DMS79 treated with DMSO at 0.1 percent for 48 hours (cell line): ENCODE data around the gene GALNT2.
A peak's percentile ranks its signal among the peaks of the same experiment; 100 is the strongest.

ENCODE experiments used
- DNase-seq: peaks from one replicate; lab custom pipeline; 2025; lab: John Stamatoyannopoulos, UW

Gene GALNT2

DNA sequence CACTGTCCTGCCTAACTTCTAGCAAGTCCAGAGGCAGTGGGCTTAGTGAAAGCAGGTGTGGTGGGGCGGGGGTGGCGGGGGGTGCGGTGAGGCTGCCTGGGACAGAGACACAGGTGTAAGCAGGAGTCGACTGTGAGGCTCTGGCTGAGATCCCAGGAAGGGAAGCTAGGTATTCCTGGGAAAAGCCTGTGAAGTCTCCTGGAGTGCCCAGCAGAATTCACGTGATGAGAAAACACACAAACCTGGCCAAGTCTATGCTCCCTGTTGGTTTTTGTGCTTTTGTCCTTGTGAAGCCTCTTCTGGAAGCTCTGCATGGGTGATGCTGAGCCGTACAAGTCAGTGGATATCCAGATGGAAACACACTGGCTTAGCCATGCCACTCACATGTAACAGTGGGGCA lies 5.3 kb downstream of the GALNT2 start:
- no peak for DNase-seq

DNA sequence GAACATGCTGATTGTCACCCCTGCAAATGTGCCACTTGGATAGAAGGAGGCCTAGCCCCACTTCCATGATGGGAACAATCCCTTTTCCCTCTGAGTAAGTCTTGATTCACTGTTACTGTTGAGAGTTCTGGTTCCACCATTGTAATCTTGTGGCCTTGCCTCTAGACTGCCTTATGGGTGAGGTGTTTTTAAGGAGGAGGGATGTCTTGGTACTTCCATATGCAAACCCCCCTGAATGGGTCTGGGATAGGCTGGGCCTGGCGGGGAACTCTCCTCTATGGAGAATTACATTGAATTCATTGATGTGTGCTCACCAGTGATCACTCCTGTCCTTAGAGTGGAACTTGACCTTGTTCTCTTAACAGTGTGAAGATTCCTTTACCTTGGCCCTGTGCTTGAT lies 5.8 kb downstream of the GALNT2 start:
- DNase-seq = no peak

DNA sequence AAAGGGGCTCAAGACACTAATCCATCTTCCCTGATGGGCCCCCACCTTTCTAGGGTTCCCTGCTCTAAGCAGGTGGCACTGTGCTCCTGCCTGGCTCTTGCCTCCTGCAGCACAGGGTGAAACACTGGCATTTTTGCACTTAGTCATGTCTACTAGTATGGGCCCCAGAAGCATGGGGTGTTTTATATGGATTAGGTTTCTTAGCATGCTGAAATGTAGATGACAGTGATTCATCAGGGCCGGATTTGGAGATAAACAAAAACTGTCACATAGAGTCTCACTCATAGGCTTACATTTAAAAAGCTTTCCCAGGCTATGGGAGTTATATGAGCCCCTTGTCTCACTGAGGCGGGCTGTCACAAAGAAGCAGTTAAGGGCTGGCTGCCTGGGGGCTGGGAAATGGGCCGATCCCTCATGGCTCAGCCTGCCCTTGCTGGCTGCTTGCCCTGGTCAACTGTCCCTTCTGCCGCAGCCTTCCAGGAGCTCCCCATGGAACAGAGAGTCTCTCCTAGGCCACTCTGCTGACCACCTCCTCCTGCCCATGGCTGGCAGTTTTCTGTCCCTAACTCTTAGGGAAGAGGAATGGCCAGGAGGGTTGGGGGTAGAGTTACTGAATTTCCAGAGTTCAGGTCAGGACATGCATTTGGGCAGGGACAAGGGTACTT lies 6.5 kb downstream of the GALNT2 start:
- no peak for DNase-seq

DNA sequence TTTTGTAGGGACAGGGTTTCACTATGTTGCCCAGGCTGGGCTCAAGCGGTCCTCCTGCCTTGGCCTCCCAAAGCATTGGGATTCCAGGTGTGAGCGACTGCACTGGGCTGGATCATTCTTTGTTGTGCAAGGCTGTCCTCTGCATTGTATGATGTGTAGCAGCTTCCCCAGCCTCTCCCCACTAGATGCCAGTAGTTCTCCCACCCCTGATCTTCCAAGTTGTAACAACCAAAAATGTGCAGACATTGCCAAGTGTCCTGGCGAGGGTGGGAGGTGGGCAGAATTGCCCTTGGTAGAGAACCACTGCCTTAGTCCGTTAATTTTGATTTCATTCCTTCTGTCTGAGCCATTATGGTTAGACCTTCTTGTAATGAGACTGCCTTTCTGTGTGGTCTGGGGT lies 7.2 kb downstream of the GALNT2 start:
- no peak for DNase-seq

DNA sequence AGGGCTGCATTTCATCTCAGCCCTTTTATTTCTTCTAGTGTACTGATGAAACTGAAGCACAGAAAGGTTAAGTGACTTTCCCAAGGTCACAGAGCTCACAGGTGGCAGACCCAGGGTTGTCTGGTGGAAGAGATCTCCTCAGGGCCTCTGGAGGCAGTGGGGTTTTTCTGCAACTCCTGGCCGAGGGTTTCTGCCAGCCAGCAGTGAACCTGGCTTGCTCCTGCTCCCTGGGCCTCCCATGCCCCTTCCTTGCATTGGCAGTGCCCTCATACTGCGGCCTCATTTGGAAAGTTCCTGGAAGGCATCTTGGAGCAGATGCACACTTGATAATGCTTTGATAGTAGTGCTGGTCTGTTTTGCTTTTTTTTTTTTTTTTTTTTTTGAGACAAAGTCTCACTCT lies 7.7 kb downstream of the GALNT2 start:
- no peak for DNase-seq

DNA sequence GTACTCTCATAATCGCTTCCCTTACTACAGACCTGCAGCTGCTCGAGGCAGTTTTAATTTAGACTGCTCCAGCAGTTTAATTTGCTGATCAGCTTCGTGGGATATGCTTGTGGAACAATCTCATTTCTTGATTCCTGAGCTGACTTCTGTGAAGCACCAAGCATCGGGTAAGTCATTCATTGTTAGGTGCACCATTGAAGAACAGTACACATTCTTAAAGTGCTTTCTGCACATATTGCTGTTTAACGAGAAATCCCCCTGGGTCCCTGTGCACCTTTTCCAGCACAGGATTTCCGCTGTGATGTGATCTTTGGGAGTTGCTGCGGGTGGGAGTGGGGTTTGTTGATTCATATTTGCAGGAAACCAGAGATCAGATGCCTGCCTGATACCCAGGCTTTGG lies 9.1 kb downstream of the GALNT2 start:
- peak; percentile 4 for DNase-seq

DNA sequence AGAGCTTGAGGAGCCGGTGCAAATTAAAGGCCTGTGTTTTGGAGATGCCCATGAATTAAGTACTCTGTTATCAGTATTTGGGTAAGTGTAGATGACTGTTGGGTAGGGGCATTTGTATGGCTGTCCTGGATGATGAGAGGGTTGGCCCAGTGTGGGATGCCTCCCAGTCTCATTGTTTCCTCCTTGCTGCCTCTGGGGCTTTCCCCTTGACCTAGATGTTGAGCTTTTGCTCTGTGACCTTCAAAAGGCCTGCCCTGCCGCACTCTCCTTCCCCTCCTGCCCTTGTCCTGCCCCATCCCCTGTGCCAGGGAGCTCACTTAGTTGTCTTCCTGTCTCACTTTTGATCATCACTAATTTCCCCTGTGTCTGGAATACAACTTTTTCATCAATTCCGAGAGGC lies 10.0 kb downstream of the GALNT2 start:
- DNase-seq = no peak

DNA sequence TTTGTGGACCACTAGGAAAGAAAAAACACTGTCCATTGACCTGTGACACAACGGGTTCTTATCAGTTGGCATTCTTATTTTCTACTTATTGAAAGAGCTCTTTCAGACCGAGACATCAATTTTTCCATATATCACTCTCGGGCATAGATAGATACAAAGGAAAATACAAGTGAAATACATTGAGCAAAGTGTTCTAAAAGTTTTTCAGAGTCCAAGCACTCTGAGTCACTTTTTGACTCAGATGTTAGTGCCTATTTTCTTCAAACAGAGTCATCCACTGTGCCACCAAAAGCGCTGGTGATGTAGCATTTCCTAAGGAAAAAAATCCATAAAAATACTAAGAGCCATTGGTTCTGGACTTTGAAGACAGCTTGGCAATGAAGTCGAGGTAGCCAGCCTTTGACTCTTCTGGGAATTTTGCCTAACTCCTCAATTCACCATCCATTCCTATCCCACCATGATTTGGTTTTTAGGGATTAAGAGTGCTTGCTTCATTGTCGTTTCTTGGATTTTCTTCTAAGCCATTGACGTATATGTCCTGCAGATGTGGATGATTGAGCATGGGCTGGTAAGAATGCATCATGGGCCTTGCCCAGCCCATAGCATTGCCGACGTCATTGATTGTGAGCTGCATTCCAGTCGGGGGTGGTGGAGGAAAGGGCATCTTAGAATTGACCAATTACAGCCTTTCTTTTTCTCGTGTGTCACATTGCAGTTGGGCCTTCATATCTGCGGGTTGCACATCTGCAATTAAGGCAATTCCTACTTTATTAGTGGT lies 10.6 kb downstream of the GALNT2 start:
- DNase-seq = no peak

DNA sequence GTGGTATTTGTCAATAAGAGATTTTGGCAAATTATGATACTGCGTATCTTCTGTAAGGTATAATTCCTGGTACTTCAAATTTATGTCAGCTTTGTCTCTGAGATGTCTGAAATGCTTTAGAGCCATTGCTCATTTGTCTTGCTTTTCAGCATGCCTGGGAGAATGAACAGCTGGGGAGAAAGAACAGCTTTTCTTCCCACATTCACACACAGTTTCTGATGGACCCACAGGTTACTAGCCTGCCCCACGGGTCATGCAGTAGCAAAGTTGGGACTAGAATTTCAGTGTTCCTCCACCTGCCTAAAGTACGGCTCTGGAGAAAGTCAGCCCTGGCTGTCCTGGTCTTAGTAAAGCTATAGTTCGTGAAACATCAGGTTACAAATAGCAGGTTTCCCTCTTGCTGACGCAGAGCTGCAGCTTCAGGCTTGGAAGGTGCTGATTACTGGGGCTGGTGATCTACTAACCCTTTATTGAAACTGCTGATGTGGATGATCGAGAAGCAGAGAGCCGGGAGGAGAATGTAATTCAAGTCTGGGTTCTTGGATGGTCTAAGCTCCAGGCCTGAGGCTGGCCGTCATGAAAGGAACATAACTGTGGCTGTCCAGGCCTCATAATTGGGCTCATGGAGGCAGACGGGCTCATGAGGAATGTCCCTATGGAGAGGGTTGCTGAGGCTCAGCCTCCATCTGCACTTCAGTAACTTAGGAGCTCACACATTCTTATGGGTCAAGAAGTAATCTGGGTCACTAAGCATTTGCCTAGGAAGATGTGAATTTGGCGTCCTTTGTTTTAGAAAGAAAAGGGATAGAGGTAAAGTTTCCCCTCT lies 12.4 kb downstream of the GALNT2 start:
- DNase-seq = no peak

DNA sequence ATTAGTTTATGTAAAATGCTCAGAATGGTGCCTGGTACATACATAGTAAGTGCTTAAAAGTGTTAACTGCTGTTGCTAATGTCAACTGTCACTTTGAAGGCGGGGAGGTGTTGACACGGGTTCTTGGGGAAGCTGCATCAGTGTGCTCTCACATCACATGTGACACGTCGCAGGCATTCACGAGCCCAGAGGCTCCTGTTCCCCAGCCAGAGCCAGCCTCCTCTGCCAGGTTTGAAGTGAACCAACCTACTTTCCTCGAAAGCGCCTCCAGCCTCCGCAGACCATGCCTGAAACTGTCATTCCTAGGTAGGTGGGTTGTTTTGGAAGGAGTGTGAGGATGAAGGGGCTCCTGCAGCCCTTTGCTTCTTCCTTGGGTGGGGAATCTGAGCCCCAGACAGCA lies 13.8 kb downstream of the GALNT2 start:
- DNase-seq = no peak

DNA sequence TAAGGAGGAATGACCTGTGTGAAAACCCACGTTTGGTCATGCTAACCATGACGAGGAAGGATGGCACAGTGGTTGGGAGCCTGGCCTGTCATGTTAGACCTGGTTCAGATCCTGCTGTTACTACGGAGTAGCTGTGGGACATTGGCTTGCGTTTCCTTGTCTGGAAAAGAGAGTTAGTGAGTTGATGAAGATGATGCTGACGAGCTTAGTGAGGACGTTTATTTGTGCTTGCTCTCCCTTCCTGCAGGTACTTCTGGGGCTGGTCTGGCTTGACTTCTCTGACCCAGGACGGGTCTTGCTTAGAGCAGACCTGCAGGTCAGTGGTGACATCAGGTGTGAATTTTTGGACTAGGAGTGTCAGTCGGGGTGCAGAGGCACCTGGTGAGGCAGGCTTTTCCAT lies 14.7 kb downstream of the GALNT2 start:
- DNase-seq = no peak

DNA sequence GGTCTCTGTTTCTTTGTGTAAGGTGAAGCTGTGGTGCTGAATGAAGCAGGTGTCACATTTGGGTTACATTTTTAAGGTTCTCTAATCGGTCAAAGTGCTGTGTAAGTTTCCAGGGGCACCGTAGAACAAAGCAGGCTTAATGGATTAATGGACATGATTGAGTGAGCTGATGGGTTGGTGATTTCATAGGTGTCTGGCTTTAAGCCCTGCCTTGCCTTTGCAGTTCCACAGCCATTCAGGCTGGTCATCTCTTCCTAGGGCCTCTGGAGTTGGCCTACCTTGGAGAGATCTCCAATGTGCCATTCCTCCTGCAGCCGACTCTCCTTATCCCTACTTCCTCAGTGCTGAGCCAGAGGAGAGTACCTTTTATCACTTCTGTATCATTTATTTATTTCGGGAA lies 15.2 kb downstream of the GALNT2 start:
- DNase-seq = no peak

DNA sequence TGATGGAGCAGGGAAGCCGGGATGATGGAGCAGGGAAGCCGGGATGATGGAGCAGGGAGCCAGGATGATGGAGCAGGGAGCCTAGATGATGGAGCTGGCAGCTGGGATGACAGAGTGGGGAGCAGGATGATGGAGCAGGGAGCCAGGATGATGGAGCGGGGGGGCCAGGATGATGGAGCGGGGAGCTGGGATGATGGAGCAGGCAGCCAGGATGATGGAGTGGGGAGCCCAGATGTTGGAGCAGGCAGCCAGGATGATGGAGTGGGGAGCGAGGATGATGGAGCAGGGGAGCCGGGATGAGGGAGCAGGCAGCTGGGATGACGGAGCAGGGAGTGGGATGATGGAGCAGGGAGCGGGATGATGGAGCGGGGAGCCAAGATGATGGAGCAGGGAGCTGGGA lies 16.0 kb downstream of the GALNT2 start:
- no peak for DNase-seq

DNA sequence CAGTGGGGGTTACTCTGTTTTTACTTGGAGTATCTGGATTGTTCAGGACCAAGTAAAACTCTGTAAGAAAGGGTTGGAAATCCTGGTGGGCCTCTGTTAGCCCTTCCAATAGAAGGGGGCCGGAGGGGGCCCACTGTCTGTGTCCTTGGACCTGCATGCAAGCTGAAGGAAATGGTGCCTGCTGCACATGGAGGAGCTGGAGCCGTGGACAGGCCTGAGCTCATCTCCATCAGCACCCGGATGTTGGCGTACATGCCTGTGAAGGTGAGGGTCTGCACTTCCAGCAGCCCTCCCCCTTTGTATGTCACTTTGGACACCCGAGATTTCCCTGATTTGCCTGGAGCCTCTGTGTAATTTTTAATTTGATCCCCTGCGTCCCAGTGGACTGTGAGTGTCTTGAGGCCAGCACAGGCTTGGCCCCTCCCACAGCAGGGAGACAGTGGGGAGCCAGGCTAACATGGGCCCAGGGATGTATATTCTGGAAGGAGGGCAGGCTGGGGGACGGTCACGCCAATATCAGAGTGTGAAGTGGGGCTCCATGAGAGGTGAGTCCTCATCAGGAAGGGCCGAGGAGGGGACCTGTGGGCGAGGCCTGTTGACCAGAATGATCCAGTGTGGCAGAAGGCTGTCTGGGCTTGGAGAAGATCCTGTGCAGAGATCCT lies 16.8 kb downstream of the GALNT2 start:
- no peak for DNase-seq

DNA sequence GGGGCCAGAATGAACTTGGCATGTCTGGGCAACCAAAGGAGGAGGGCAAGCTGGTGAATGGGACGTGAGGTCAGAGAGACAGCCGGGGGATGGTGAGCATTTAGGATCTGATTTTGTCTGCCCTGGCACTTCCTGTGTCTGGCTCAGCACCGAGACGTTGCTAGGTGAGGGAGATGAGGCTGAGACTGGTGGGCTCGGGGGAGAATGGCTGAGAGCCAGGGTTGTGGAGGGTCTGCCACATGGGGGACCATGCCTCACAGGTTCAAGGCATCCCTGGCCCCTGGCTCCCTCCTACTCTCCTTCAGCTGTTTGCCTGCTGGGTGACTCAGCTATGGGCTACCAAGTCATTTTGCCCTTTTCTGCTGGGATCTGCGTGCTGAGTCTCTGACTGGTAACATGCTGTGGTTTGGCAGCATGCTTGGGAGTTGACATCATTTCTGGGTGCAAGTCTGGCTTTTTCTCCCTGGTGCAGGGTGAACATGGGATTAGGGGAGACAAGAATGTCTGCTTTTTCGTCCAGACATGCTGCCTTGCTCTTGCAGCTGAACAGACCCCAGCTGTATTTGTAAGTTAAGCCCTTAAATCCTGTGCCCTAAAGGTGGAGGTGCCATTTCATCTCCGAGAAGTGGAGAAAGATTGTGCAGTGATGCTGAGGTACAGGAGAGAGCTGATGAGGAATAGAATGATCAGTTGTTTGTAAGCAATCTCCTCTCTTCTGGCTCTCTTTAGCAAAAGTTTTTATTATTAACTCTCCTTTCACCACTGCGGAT lies 17.6 kb downstream of the GALNT2 start:
- peak; percentile 34 for DNase-seq

DNA sequence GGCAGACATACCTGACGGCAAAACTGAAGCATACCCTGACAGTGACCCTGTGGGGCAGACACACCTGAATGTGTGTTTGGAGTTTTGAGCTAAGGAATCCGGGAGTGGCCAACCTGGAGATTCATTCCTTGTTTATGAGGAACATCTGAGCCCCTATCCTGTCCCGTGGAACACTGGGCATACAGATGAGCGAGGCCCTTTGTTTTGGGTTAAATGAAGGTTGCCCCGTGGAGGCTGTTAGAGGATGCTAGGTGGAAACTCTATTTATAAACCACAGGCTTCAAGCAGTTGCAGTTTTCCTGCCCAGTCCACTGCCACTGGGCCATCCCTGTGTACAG lies 18.1 kb downstream of the GALNT2 start:
- no peak for DNase-seq

DNA sequence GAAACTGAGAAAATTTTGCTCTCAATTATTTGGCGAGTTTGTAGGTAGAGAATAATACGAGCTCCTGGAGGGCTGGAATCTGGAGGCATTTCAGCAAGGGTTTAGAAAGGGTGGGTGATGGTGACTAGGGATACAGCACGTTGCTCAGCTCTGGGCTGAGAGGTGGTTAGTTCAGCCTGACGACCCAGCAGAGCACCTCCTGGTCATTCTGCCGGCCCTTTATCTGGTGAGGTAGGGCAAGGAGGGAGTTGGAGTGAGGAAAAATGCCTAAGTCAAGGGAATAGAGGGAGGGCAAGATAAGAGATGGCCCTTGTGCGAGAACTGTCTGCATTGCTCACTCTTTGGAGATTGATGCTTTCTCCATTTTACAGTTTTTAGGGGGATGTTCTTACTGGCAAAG lies 19.1 kb downstream of the GALNT2 start:
- DNase-seq = no peak

DNA sequence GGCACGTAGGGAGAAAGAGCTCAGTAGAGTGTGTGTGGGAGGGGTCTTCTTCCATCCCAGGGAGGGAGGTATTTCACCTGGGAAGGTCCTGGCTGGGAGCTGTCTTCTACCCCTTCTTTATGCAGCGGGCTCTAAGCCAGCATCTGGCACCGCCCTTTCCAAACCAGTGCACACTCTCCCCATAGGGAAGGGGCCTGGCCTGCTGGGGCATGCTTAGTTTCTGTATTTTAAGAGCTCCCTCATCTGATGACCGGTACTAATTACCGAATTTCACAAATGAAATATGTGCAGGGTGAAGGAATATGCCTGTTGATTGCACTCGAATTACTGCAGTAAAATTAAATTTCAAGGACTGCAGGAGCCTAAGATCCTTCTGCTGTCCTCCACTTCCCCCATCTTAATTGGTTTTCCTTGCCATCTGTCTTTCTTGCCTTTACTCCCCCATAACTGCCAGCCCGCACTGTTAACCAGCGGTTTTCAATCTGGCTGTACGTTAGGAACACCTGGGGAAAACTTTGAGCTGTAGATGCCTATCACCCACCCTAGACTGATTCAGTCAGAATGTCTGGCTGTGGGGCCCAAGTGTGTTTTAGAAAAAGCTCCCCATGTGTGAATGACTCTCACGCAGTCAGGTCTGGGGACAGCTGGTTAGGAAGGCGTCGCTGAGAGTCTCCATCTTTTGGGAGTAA lies 20.1 kb downstream of the GALNT2 start:
- peak; percentile 79 for DNase-seq

DNA sequence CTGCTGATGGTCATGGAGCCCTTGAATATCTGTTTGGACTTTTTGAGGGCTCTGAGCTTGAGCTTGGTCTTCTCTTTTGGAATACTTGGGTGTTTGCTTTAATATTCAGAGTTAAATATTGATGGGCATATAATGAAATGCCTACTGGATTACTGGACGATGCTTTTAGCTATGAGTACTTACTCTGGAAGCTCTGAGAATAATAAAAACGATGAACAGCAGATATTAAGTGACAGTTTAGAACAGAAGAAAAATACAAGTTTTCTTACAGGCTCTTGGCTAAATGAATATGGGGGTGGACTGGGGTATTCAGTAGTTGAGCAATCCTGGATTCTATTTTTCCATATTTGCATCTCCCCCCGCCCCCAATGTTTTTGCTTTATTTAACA lies 20.7 kb downstream of the GALNT2 start:
- DNase-seq = peak; percentile 52

DNA sequence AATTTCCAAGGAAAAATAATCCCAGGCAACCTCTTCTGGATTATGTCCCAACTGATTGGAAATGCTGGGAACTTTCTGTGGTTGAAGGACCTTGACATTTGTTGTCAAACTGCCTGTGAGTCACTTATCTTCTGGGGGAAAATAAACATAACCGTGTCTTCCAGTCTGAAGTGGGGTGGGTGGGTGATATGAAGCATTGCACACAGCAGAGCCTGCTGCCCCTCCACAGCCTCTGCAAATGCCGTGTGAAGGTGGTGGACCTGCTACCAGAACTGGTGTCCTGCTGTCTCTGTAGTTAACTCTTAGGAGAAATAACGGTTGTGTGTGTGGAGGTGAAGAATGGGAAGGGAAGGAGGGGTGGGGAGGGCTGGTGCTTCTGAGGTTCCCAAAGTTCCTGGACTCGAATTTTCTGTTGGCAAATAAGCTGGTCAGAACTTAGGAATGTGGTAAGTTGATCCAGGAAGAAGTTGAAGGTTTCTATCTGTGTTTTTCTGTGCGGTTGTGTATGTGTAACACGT lies 23.2 kb downstream of the GALNT2 start:
- DNase-seq = no peak
